Gastroesophageal sphincter (tissue), 4 donors: ENCODE data around the gene SLC10A3. TPM values are rescaled to one million over a fixed set of nuclear protein-coding genes. Genes with fewer than 3 reads are reported as not detected.
A peak's percentile ranks its signal among the peaks of the same experiment; 100 is the strongest.

Source experiments
- ATAC-seq: fragments of 150-250 bp; one replicate; pipeline ENCODE4 v1.9.1; 2016; ENCODE audit warnings: mild to moderate bottlenecking, moderate library complexity
- H3K27ac ChIP-seq, 4 donors: fragments of 200-600 bp; sonication (generic) in 3 of 4; 1 replicate in 3 of 4; 2 replicates in 1 of 4; pipeline ENCODE4 v1.5.1; 2016 to 2019
- H3K27me3 ChIP-seq: fragments of 200-600 bp; sonication (generic); one replicate; pipeline ENCODE4 v1.5.1; 2019
- H3K36me3 ChIP-seq, 2 donors: fragments of 200-600 bp; sonication (generic); one replicate each; pipeline ENCODE4 v1.5.1; 2019; ENCODE audit warnings: control low read depth in 1 of 2
- H3K4me1 ChIP-seq, 3 donors: fragments of 200-600 bp; sonication (generic); 1 replicate in 2 of 3; 2 replicates in 1 of 3; pipeline ENCODE4 v1.5.1; 2016 to 2019; ENCODE audit warnings: control low read depth in 2 of 3
- H3K4me3 ChIP-seq, 2 donors: fragments of 200-600 bp; sonication (generic); one replicate each; pipeline ENCODE4 v1.5.1; 2019; ENCODE audit warnings: mild to moderate bottlenecking in 1 of 2, moderate library complexity in 1 of 2
- H3K9me3 ChIP-seq, 3 donors: fragments of 200-600 bp; sonication (generic); one replicate each; pipeline ENCODE4 v1.5.1; 2017 to 2019; ENCODE audit warnings: control low read depth in 2 of 3
- CTCF ChIP-seq, 4 experiments: fragments of 200-600 bp in 2 of 4; fragments of 450-650 bp in 2 of 4; sonication (generic) in 1 of 4; IDR thresholded peaks; one replicate each; pipeline ENCODE4 v1.5.1; 2017 to 2019; ENCODE audit warnings: antibody characterized with exemption in 4 of 4, mild to moderate bottlenecking in 2 of 4, moderate library complexity in 2 of 4
- EP300 ChIP-seq: sonication (generic); formaldehyde crosslinking; IDR thresholded peaks from one replicate; pipeline ENCODE4 v1.6.1; 2017; ENCODE audit warnings: antibody characterized with exemption, mild to moderate bottlenecking
- POLR2A ChIP-seq, 2 donors: fragments of 450-650 bp; IDR thresholded peaks; one replicate each; pipeline ENCODE4 v1.6.1; 2017; ENCODE audit warnings: antibody characterized with exemption in 2 of 2, mild to moderate bottlenecking in 2 of 2, moderate library complexity in 1 of 2
- POLR2AphosphoS5 ChIP-seq: sonication (generic); formaldehyde crosslinking; IDR thresholded peaks from one replicate; pipeline ENCODE4 v1.6.1; 2017; ENCODE audit warnings: antibody characterized with exemption
- WGBS, 2 donors: methylation state at CpG; one replicate each; pipeline ENCODE4 v1.1.5; 2018; ENCODE audit warnings: low coverage in 1 of 2; 5-methylcytosine and 5-hydroxymethylcytosine counted together
- total RNA-seq, 4 donors: library from RNA; depleted of rRNA; stranded (reverse); fragments of >200 nt; gene quantifications; one replicate each; pipeline ENCODE4 v1.1.0, GENCODE V29; 2016

The SLC10A3 gene
- total RNA-seq, result 10 to 100 TPM; 21.7 to 40.0 (median 31.8) TPM

GRCh38 chrX:154490414-154491083 is at the start of gene SLC10A3:
Gene SLC10A3 (minus strand): TSS chrX:154490629. CDS start chrX:154488940, 1,689 bp downstream.
- Histone ChIP-seq H3K27me3 (no peaks in the 10 kb centered on the region), H3K4me3 (peak within 1 kb of the TSS; percentile 64 to 74), H3K9me3 (no peaks in the 10 kb centered on the region), H3K4me1 (peaks cover 0 to 39% (median under 1%) of the 10 kb centered on the region in 3 donors), H3K27ac (peak within 1 kb of the TSS; percentile 90 to 97 (median 96)), H3K36me3 (peaks cover 0 to 17% of the 10 kb centered on the region in 2 donors)
- peak; percentile 93 for ATAC-seq
- 0 to 58% methylated on average over 3 to 8 of the region's 71 CpGs for WGBS, 2 donors
- peak in 2 of 4 experiments; percentile 8 to 23 for TF ChIP-seq CTCF (IDR thresholded peaks at IDR 0.05)
- peak; percentile 75 for TF ChIP-seq POLR2AphosphoS5
- TF ChIP-seq POLR2A (IDR thresholded peaks at IDR 0.05), result peak; percentile 91 to 92
- no peak for TF ChIP-seq EP300

- Histone ChIP-seq H3K36me3 (peaks cover 0 to 14% of the 10 kb centered on the region in 2 donors), H3K27ac (no peak overlapping the region), H3K4me1 (peaks cover 0 to 27% (median 8%) of the 10 kb centered on the region in 3 donors), H3K27me3 (no peaks in the 10 kb centered on the region), H3K4me3 (no peak overlapping the region), H3K9me3 (no peaks in the 10 kb centered on the region)
- 71% methylated on average over 2 of the region's 8 CpGs; no CpG with 5 or more reads in 1 of the 2 donors for WGBS, 2 donors
- TF ChIP-seq POLR2AphosphoS5 (no peak), CTCF (IDR thresholded peaks at IDR 0.05) (no peak), EP300 (no peak), POLR2A (IDR thresholded peaks at IDR 0.05) (no peak)
- no peak for ATAC-seq
Measured at GRCh38 chrX:154539077-154539476, 48.6 kb upstream of the SLC10A3 start.

GRCh38 chrX:154535892-154536291 is 45.5 kb upstream of the SLC10A3 start:
- no peaks in the 10 kb centered on the region for H3K27me3 ChIP-seq
- H3K4me3 ChIP-seq, result no peak overlapping the region
- H3K4me1 ChIP-seq, result peaks cover 0 to 7% (median 0%) of the 10 kb centered on the region in 3 donors
- no peak overlapping the region for H3K27ac ChIP-seq
- ATAC-seq, result no peak
- 87% methylated on average over 3 of the region's 9 CpGs; no CpG with 5 or more reads in 1 of the 2 donors for WGBS, 2 donors
- no peak for TF ChIP-seq POLR2AphosphoS5
- no peak for TF ChIP-seq CTCF (IDR thresholded peaks at IDR 0.05)
- TF ChIP-seq EP300, result no peak
- no peak for TF ChIP-seq POLR2A (IDR thresholded peaks at IDR 0.05)
- H3K9me3 ChIP-seq, result no peaks in the 10 kb centered on the region
- H3K36me3 ChIP-seq, result peaks cover 0 to 45% of the 10 kb centered on the region in 2 donors

- Histone ChIP-seq H3K27ac (peak overlapping the region in 3 of 4 donors; percentile 33 to 69 (median 55)), H3K4me1 (peaks cover 0 to 7% (median 0%) of the 10 kb centered on the region in 3 donors), H3K4me3 (no peak overlapping the region), H3K27me3 (no peaks in the 10 kb centered on the region), H3K9me3 (no peaks in the 10 kb centered on the region), H3K36me3 (peaks cover 0 to 45% of the 10 kb centered on the region in 2 donors)
- WGBS, 2 donors, result no CpG with 5 or more reads among the region's 34 CpGs
- peak; percentile 90 for ATAC-seq
- no peak for TF ChIP-seq POLR2A (IDR thresholded peaks at IDR 0.05)
- TF ChIP-seq POLR2AphosphoS5, result peak; percentile 37
- no peak for TF ChIP-seq EP300
- TF ChIP-seq CTCF (IDR thresholded peaks at IDR 0.05), result peak in 3 of 4 experiments; percentile 98 to 100 (median 99)
Measured at GRCh38 chrX:154534526-154535322, 44.3 kb upstream of the SLC10A3 start.
